NCI-H2107 treated with DMSO at 0.1 percent for 48 hours (cell line): ENCODE measurements around the gene PPIB.
"Not testable (repeated sequence)": the region's sequence is repeated elsewhere in the genome, so short reads cannot be mapped to it uniquely, and the experiment has no call there.

Experiments used
- DNase-seq: peaks from one replicate; lab custom pipeline; 2025; ENCODE audit not compliant: unreplicated experiment; lab: John Stamatoyannopoulos, UW

Gene PPIB

DNA sequence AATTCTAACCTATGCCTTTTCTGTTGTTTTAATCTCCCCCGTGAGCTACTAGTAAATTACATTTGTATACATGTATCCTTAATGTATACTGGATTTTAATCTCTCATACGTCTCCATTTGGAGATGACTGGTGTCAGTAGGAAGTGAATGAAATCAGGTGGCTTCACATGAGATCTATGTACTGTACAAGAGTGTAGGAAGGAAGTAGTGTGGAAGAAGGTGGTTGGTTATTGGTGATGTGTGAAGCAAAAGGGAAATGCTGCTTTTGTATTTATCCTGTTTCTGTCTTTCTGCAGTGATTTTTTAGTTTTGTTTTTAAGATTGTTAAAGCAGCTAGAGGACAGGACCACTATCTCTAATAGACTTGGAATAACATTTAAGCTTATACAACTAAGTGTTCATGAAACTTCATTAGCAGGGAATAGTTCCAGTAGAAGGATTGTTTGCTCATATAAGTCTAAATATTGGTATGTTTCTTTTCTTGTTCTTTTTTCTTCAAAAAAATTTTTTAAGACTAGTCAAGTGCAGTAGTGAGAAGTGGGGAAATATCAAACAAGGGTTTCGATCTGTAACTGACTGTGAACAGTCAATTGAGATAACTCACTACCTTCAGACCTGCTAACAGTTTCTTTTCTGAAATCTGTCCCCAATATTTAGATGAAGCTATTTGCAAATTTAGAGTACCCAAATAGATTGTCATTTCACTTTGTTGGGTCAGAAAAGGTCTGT lies 51.7 kb downstream of the PPIB start:
- DNase-seq, result no peak

DNA sequence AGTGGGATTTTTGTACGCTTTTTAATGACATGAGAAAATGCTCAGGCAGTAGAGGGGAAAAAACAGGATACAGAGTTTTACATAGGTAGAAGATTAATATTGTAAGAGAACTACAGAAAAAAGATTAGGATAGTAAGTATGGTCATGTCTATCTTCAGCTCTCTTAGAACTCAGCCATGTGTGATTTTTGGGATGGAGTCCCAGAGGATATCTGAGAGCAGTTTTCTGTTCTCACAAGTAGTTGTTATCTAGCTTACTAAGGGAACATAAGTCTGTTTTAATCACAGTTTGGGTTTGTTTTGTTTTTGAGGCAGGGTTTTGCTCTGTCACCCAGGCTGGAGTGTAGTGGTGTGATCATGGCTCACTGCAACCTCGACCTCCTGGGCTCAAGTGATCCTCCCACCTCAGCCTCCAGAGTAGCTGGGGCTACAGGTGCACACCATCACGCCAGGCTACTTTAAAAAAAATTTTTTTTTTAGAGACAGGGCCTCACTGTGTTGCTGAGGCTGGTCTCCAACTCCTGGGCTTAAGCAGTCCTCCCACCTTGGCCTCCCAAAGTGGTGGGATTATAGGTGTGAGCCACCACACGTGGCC lies 52.6 kb downstream of the PPIB start:
- not testable (repeated sequence) for DNase-seq

DNA sequence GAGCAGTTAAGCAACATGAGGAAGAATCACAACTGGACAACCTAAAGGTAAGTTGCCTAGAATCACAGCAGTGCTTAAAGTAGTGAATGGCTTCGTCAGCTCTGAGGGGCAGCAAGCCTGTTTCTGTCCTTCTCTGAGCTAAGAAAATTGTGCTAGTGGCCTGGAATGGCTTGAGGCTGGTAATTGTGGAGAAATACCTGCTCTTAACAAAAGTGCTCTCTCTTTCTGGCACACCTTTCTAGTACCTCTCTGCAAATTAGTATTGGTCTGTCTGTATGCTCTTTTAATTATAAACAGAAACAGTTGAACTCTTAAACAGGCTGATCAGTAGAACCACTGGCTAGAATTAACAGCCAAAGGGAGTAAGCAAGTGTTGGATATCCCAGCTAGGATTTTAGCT lies 55.5 kb downstream of the PPIB start:
- DNase-seq, result no peak
